GM12891 (cell line): ENCODE data around the gene LHFPL2.
"Not testable (repeated sequence)": the region's sequence is repeated elsewhere in the genome, so short reads cannot be mapped to it uniquely, and the experiment has no call there.

Source experiments
- DNase-seq: peaks from one replicate; pipeline ENCODE4 v3.0.0; 2011; ENCODE audit warnings: low spot score; ENCODE audit not compliant: insufficient read length
- FAIRE-seq: peaks from 2 replicates; lab custom pipeline; 2011; peaks lifted over from hg19 to GRCh38; lab: Jason Lieb, UNC
- PAX5 ChIP-seq: IDR thresholded peaks from 2 replicates; pipeline ENCODE4 v1.6.1; 2011; ENCODE audit warnings: low read length, moderate library complexity, mild to moderate bottlenecking; ENCODE audit not compliant: insufficient read depth, severe bottlenecking
- POLR2A ChIP-seq: IDR thresholded peaks from 2 replicates; pipeline ENCODE4 v1.6.1; 2011; ENCODE audit warnings: low read depth, low read length, control low read depth
- POLR2AphosphoS5 ChIP-seq: IDR thresholded peaks from 2 replicates; pipeline ENCODE4 v1.6.1; 2011; ENCODE audit warnings: low read depth, low read length, control low read depth
- POU2F2 ChIP-seq: IDR thresholded peaks from 2 replicates; pipeline ENCODE4 v1.6.1; 2011; ENCODE audit warnings: low read depth, mild to moderate bottlenecking, control low read depth, low read length, moderate library complexity
- SPI1 ChIP-seq: IDR thresholded peaks from 2 replicates; pipeline ENCODE4 v1.6.1; 2011; ENCODE audit warnings: low read depth, low read length, control low read depth
- TAF1 ChIP-seq: IDR thresholded peaks from 2 replicates; pipeline ENCODE4 v1.6.1; 2011; ENCODE audit warnings: low read depth, low read length, control low read depth

Gene LHFPL2

GRCh38 chr5:78471896-78472295 is 176.7 kb downstream of the LHFPL2 start:
- DNase-seq (no peak), FAIRE-seq (no peak)
- TF ChIP-seq PAX5: no peak
- TF ChIP-seq POLR2A: no peak
- no peak for TF ChIP-seq SPI1
- no peak for TF ChIP-seq POLR2AphosphoS5
- TF ChIP-seq TAF1: no peak
- no peak for TF ChIP-seq POU2F2

DNA sequence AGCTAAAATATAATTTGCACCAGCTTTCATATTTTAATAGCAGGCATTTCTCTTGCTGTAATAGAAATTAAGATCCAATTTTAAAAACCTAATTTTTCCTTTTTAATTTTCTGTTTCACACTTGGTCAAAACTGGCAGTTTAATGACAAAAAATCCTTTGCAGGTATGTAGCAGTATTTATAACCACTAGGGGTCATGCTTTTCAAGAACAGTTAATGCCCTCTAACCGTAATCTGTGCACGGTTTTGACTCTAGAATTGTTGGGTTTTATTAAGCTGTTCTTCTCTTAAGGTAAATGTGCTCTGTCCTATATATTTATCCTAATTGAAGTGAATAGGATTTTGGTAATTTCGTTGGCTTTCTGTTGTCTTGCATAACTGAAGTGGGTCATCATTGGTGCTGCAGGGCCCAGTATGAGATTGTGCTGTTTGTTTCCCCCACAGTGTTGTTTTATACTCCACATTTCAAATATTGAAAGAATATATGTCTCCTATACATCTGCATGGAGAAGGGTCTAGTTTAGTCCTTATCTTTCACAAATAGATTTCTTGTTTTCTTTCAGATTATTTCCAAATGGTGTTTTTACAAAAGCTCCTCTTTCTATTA is 180.7 kb downstream of the LHFPL2 start:
- DNase-seq (no peak), FAIRE-seq (no peak)
- TF ChIP-seq SPI1 (no peak), POLR2A (no peak), POLR2AphosphoS5 (no peak), TAF1 (no peak)

GRCh38 chr5:78467140-78467539 is 181.4 kb downstream of the LHFPL2 start:
- no peak for DNase-seq
- FAIRE-seq: no peak

DNA sequence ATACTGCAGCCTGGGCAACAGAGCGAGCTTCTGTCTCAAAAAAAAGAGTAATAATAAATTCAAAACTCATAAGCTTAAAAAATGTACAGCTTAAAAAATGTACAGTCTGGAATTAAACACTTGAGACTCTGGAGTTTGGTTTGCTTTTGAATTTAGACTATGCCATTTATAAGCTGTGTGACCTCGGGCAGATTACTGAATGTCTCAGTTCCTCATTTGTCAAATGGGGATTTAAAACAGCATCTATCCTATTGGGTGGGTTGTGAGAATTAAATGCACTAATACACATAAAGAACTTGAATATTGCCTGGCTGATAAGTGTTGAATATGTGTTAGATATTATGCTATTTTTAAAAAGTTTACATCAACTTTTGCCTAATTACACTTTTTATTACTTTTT is 189.7 kb downstream of the LHFPL2 start:
- peak; percentile 89 for TF ChIP-seq SPI1
- TF ChIP-seq PAX5: no peak
- no peak for TF ChIP-seq POLR2AphosphoS5
- TF ChIP-seq POLR2A: no peak
- no peak for TF ChIP-seq TAF1
- FAIRE-seq (no peak), DNase-seq (no peak)

More at GRCh38 chr5:78467140-78467539, 181.4 kb downstream of the LHFPL2 start:
- no peak for TF ChIP-seq POLR2A
- no peak for TF ChIP-seq TAF1
- no peak for TF ChIP-seq SPI1
- TF ChIP-seq PAX5: no peak
- TF ChIP-seq POU2F2: no peak
- no peak for TF ChIP-seq POLR2AphosphoS5

- not testable (repeated sequence) for DNase-seq, FAIRE-seq
Measured at GRCh38 chr5:78457507-78457906, 191.1 kb downstream of the LHFPL2 start.

DNA sequence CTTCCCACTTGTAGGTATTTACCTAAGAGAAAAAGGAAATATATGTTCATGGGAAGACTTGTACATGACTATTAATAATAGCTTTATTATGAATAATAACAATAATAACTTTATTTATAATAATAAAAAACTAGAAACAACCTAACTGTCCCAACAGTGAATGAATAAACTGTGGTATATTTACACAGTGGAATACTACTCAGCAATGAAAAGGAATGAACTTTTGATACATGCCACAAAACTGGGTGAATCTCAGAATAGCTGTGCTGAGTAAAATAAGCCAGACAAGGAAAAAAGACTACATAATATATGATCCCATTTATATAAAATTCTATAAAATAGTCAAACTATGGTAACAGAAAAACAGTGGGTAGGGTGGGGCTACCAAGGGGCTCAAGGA is 199.5 kb downstream of the LHFPL2 start:
- DNase-seq: no peak
- no peak for FAIRE-seq
- no peak for TF ChIP-seq POLR2AphosphoS5
- no peak for TF ChIP-seq POLR2A
- no peak for TF ChIP-seq PAX5
- no peak for TF ChIP-seq SPI1
- no peak for TF ChIP-seq POU2F2
- no peak for TF ChIP-seq TAF1

- DNase-seq: no peak
- TF ChIP-seq POLR2A: no peak
- no peak for TF ChIP-seq POLR2AphosphoS5
- no peak for TF ChIP-seq SPI1
- TF ChIP-seq POU2F2: no peak
- TF ChIP-seq TAF1: no peak
- no peak for TF ChIP-seq PAX5
- no peak for FAIRE-seq
Measured at GRCh38 chr5:78447775-78448424, 200.7 kb downstream of the LHFPL2 start.
